Measurements from ENCODE around the gene NHSL1.

NHSL1 gene

DNA sequence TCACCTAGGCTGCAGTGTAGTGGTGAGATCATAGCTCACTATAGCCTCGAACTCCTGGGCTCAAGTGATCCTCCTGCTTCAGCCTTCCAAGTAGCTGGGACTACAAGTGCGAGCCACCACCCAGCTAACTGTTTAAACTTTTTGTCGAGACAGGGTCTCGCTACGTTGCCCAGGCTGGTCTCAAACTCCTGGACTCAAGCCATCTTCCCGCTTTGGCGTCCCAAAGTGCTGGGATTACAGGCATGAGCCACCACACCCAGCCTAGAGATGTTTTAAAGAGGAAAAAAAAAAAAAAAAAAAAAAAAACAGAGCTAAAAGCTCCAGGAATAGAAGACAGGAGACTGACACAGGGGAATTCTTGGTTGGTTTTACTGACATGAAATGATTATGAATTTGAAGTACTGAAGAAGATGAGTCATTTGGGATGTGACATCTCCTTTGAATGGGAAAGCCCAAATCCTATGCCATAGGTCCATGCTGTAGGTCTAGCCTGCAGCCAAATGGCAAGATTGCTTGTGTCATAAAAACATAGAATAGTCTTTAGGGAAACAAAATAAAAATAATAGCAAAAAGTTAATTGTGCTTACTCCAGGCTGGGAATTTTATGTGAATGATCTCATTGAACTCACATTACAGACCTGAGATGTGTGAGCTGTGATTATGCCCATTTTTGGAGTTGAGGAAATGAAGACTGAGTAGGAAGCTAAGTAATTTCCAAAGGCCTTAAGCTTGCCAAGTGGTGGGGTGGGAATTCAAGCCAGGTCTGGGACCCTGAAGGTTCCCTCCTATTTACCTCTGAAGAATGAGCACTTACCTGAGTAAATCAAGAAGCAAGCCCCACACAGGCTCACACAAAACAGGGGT lies 24.3 kb upstream of the NHSL1 start:
- Histone ChIP-seq H3K4me1 (ENCODE audit: control insufficient read depth in 2 of 2, insufficient read depth in 2 of 2, low read length in 2 of 2) (peaks cover 0 to 6% of the 10 kb centered on the region in 2 donors), H3K27ac (ENCODE audit: low read depth in 2 of 2, low read length in 2 of 2) (no peak overlapping the region), H3K9me3 (ENCODE audit: control insufficient read depth in 2 of 2, low read length in 2 of 2) (no peaks in the 10 kb centered on the region), H3K36me3 (ENCODE audit: control insufficient read depth in 2 of 2, insufficient read depth in 2 of 2, low read length in 2 of 2) (no peaks in the 10 kb centered on the region), H3K9ac (ENCODE audit: low read depth in 1 of 2, low read length in 2 of 2) (no peak overlapping the region), H3K4me3 (ENCODE audit: low read length in 2 of 2) (no peak overlapping the region), H3K27me3 (ENCODE audit: control insufficient read depth in 2 of 2, insufficient read depth in 2 of 2, low read length in 2 of 2) (no peaks in the 10 kb centered on the region)

DNA sequence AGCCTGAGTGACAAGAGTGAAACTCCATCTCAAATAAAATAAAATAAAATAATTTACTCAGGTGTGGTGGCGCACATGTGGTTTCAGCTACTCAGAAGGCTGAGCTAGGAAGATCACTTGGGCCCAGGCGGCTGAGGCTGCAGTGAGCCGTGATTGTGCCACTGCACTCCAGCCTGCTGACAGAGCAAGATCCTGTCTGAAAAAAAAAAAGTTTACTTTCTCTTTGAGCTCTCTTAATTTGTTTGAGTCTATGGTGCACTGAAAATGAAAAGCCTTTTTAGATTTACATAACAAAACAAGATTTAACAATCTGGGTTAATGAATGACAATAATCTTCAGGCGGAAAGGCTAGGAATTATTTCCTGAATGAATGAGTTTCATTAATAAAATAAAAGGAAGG lies 23.3 kb upstream of the NHSL1 start:
- Histone ChIP-seq H3K9me3 (ENCODE audit: control insufficient read depth in 2 of 2, low read length in 2 of 2) (peaks cover 0 to 2% of the 10 kb centered on the region in 2 donors), H3K9ac (ENCODE audit: low read depth in 1 of 2, low read length in 2 of 2) (peak overlapping the region in 1 of 2 donors; percentile 38), H3K27me3 (ENCODE audit: control insufficient read depth in 2 of 2, insufficient read depth in 2 of 2, low read length in 2 of 2) (no peaks in the 10 kb centered on the region), H3K36me3 (ENCODE audit: control insufficient read depth in 2 of 2, insufficient read depth in 2 of 2, low read length in 2 of 2) (no peaks in the 10 kb centered on the region), H3K4me3 (ENCODE audit: low read length in 2 of 2) (no peak overlapping the region), H3K27ac (ENCODE audit: low read depth in 2 of 2, low read length in 2 of 2) (no peak overlapping the region), H3K4me1 (ENCODE audit: control insufficient read depth in 2 of 2, insufficient read depth in 2 of 2, low read length in 2 of 2) (peaks cover 0 to 6% of the 10 kb centered on the region in 2 donors)

DNA sequence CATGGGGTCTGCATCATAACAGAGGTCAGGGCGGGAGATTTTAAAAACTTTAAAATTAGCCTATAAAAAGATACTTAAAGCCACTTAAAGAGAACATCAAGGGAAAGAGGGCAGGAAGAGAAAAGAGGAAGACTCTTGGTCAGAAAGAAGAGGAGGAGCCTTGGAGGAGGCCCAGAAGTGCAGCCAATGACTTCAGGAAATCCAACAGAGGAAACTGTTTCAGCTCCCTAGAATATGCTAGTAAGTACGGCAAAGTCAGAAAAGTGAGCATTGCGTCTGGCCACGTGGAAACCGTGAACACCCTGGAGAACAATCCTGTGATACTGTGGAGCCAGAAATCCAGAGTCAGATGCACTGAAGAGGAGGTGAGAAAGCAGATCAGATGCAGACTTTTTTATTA lies 22.5 kb upstream of the NHSL1 start:
- peaks cover 0 to 6% of the 10 kb centered on the region in 2 donors for H3K4me1 ChIP-seq (ENCODE audit: control insufficient read depth in 2 of 2, insufficient read depth in 2 of 2, low read length in 2 of 2)
- H3K27me3 ChIP-seq (ENCODE audit: control insufficient read depth in 2 of 2, insufficient read depth in 2 of 2, low read length in 2 of 2) = no peaks in the 10 kb centered on the region
- no peaks in the 10 kb centered on the region for H3K36me3 ChIP-seq (ENCODE audit: control insufficient read depth in 2 of 2, insufficient read depth in 2 of 2, low read length in 2 of 2)
- no peak overlapping the region for H3K9ac ChIP-seq (ENCODE audit: low read depth in 1 of 2, low read length in 2 of 2)
- H3K4me3 ChIP-seq (ENCODE audit: low read length in 2 of 2) = no peak overlapping the region
- peaks cover 0 to 3% of the 10 kb centered on the region in 2 donors for H3K9me3 ChIP-seq (ENCODE audit: control insufficient read depth in 2 of 2, low read length in 2 of 2)
- no peak overlapping the region for H3K27ac ChIP-seq (ENCODE audit: low read depth in 2 of 2, low read length in 2 of 2)

DNA sequence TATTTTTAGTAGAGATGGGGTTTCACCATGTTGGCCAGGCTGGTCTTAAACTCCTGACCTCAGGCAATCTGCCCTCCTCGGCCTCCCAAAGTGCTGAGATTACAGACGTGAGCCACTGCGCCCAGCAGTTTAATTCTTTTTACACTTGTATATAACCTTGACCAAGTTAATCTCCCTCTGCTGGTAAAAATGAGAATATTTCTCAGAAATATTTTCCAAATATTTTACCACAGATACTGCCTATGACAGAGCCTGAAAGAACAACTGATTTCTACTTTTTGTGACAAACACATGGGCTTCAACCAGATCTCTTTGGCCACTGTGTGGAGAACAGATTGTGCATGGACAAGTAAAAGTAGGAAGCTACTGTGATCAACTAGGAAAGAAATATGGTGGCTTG lies 21.2 kb upstream of the NHSL1 start:
- no peaks in the 10 kb centered on the region for H3K27me3 ChIP-seq (ENCODE audit: control insufficient read depth in 2 of 2, insufficient read depth in 2 of 2, low read length in 2 of 2)
- H3K9ac ChIP-seq (ENCODE audit: low read depth in 1 of 2, low read length in 2 of 2) = no peak overlapping the region
- no peak overlapping the region for H3K4me3 ChIP-seq (ENCODE audit: low read length in 2 of 2)
- no peaks in the 10 kb centered on the region for H3K36me3 ChIP-seq (ENCODE audit: control insufficient read depth in 2 of 2, insufficient read depth in 2 of 2, low read length in 2 of 2)
- H3K4me1 ChIP-seq (ENCODE audit: control insufficient read depth in 2 of 2, insufficient read depth in 2 of 2, low read length in 2 of 2) = peaks cover 0 to 6% of the 10 kb centered on the region in 2 donors
- H3K27ac ChIP-seq (ENCODE audit: low read depth in 2 of 2, low read length in 2 of 2) = no peak overlapping the region
- peaks cover 0 to 3% of the 10 kb centered on the region in 2 donors for H3K9me3 ChIP-seq (ENCODE audit: control insufficient read depth in 2 of 2, low read length in 2 of 2)

DNA sequence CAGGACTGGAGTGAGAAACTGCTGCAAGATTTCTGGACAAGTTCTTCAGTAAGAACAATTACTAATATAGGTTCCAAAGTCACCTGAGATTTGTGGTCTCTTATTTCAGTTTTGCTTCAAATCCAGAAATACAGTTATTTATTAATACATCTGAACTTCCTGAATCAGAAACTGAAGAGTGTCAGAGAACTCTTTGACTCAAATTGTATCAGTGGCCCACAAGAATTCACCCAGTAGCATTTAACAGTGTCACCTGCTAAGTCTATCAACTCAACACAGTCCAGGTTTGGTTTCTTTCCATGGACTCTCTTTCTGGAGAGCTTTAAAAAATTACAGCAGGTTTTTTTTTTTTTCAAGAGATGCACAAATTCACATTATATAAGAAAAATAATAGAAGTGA lies 18.8 kb upstream of the NHSL1 start:
- Histone ChIP-seq H3K4me3 (ENCODE audit: low read length in 2 of 2) (no peak overlapping the region), H3K36me3 (ENCODE audit: control insufficient read depth in 2 of 2, insufficient read depth in 2 of 2, low read length in 2 of 2) (no peaks in the 10 kb centered on the region), H3K27ac (ENCODE audit: low read depth in 2 of 2, low read length in 2 of 2) (no peak overlapping the region), H3K9me3 (ENCODE audit: control insufficient read depth in 2 of 2, low read length in 2 of 2) (peaks cover 0 to 3% of the 10 kb centered on the region in 2 donors), H3K9ac (ENCODE audit: low read depth in 1 of 2, low read length in 2 of 2) (no peak overlapping the region), H3K27me3 (ENCODE audit: control insufficient read depth in 2 of 2, insufficient read depth in 2 of 2, low read length in 2 of 2) (no peaks in the 10 kb centered on the region), H3K4me1 (ENCODE audit: control insufficient read depth in 2 of 2, insufficient read depth in 2 of 2, low read length in 2 of 2) (peaks cover 0 to 6% of the 10 kb centered on the region in 2 donors)

DNA sequence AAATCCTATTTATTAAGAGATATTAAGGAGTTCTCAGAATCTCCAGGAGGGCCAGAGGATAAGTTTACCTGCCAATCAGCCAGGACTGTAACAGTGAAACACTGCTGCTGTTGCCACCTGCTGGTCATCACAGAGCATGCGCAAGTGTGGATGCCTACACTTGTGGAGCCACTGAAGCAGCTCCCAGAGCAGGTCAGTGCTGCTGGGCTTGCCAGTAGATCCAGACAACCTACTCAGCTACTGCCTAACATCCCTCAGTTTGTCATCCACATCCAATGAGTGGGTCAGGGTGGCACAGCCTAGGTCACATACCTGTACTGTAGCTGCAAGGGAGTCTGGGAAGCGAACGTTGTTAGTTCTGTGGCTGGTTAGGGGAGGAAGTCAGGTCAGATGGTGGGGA lies 18.3 kb upstream of the NHSL1 start:
- H3K4me1 ChIP-seq (ENCODE audit: control insufficient read depth in 2 of 2, insufficient read depth in 2 of 2, low read length in 2 of 2) = peaks cover 0 to 3% of the 10 kb centered on the region in 2 donors
- H3K4me3 ChIP-seq (ENCODE audit: low read length in 2 of 2) = no peak overlapping the region

DNA sequence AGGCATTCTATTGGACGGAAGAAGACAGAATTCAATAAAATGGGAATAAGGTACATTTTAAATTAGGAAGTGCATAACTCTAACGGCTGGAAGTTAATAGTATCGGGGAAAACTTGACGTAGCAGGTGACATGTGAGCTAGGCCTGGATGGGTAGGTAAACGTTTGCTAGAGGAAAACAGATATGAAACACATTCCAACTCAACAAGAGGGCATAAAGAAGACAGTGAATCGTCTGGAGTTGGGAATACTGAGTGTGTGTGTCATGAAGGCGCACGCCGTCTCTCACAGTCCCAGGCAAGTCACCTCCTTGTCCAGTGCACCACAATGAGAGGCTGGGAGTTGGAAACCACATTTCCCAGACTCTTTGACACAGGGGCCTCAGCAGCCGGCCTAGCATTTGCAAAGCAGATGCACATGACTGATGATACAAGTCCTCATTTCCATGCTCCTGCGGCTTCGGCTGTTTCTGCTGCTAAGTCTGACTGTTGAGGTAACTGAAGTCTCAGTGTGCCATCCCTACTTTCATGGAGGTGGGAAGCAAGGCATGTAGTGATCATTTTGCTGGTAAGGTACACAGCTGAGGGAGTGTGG lies 16.5 kb upstream of the NHSL1 start:
- Histone ChIP-seq H3K4me1 (ENCODE audit: control insufficient read depth in 2 of 2, insufficient read depth in 2 of 2, low read length in 2 of 2) (no peaks in the 10 kb centered on the region), H3K36me3 (ENCODE audit: control insufficient read depth in 2 of 2, insufficient read depth in 2 of 2, low read length in 2 of 2) (no peaks in the 10 kb centered on the region), H3K27me3 (ENCODE audit: control insufficient read depth in 2 of 2, insufficient read depth in 2 of 2, low read length in 2 of 2) (no peaks in the 10 kb centered on the region), H3K9me3 (ENCODE audit: control insufficient read depth in 2 of 2, low read length in 2 of 2) (peaks cover 0 to 3% of the 10 kb centered on the region in 2 donors), H3K9ac (ENCODE audit: low read depth in 1 of 2, low read length in 2 of 2) (no peak overlapping the region), H3K27ac (ENCODE audit: low read depth in 2 of 2, low read length in 2 of 2) (no peak overlapping the region), H3K4me3 (ENCODE audit: low read length in 2 of 2) (no peak overlapping the region)

More for the DNA sequence above, 18.3 kb upstream of the NHSL1 start:
- no peaks in the 10 kb centered on the region for H3K27me3 ChIP-seq (ENCODE audit: control insufficient read depth in 2 of 2, insufficient read depth in 2 of 2, low read length in 2 of 2)
- H3K27ac ChIP-seq (ENCODE audit: low read depth in 2 of 2, low read length in 2 of 2) = no peak overlapping the region
- H3K9ac ChIP-seq (ENCODE audit: low read depth in 1 of 2, low read length in 2 of 2) = no peak overlapping the region
- peaks cover 0 to 3% of the 10 kb centered on the region in 2 donors for H3K9me3 ChIP-seq (ENCODE audit: control insufficient read depth in 2 of 2, low read length in 2 of 2)
- H3K36me3 ChIP-seq (ENCODE audit: control insufficient read depth in 2 of 2, insufficient read depth in 2 of 2, low read length in 2 of 2) = no peaks in the 10 kb centered on the region

DNA sequence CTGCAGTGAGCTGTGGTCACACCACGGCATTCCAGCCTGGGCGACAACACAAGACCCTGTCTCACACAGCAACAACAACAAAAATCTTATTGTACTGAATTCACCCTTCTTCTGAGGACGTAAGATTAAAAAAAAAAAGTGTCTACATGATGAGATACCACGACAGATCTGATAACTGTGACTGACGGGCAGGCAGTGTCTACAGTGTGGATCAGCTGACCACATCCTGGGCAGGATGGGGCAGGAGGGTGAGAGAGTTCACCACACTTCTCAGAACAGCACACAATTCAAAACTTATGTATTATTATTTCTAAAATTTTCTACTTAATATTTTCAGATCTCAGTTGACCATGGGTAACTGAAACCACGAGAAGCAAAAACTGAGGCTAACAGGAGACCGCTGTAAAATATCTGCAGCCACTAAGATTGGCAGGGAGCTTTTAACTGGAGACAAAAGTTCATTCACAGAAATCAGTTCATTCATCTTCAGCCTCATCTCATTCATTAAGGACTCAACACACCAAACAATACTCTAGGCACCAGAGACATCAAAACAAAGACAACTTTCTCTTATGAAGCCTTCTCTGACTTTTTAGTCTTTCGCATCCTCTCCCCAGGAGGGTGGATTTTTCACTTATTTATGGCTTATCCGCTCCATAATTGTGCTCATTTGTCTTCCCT lies 15.7 kb upstream of the NHSL1 start:
- H3K4me1 ChIP-seq (ENCODE audit: control insufficient read depth in 2 of 2, insufficient read depth in 2 of 2, low read length in 2 of 2) = no peaks in the 10 kb centered on the region
- no peak overlapping the region for H3K27ac ChIP-seq (ENCODE audit: low read depth in 2 of 2, low read length in 2 of 2)
- H3K9me3 ChIP-seq (ENCODE audit: control insufficient read depth in 2 of 2, low read length in 2 of 2) = peaks cover 0 to 3% of the 10 kb centered on the region in 2 donors
- H3K4me3 ChIP-seq (ENCODE audit: low read length in 2 of 2) = no peak overlapping the region
- H3K9ac ChIP-seq (ENCODE audit: low read depth in 1 of 2, low read length in 2 of 2) = no peak overlapping the region
- H3K36me3 ChIP-seq (ENCODE audit: control insufficient read depth in 2 of 2, insufficient read depth in 2 of 2, low read length in 2 of 2) = no peaks in the 10 kb centered on the region
- H3K27me3 ChIP-seq (ENCODE audit: control insufficient read depth in 2 of 2, insufficient read depth in 2 of 2, low read length in 2 of 2) = no peaks in the 10 kb centered on the region

DNA sequence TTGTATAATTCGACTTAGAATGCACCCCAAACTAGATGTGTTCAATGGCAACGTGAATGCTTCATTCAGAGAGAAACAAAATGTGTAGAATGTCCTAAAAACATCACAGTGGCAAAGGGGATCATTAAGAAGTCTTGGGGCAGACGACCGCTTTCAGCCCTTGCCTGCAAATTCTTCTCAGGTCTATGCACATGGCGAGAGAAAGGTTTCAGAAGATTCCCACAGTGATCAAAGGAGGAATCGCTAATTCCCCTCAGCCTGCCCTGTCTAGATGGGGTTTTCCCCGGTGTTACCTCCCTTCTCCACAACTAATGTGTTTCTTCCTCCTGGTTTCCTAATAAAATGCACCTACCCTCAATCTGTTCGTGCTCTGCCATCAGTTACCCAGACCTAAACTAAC lies 13.3 kb upstream of the NHSL1 start:
- Histone ChIP-seq H3K4me3 (ENCODE audit: low read length in 2 of 2) (no peak overlapping the region), H3K9ac (ENCODE audit: low read depth in 1 of 2, low read length in 2 of 2) (no peak overlapping the region), H3K9me3 (ENCODE audit: control insufficient read depth in 2 of 2, low read length in 2 of 2) (peaks cover 0 to under 1% of the 10 kb centered on the region in 2 donors), H3K27me3 (ENCODE audit: control insufficient read depth in 2 of 2, insufficient read depth in 2 of 2, low read length in 2 of 2) (no peaks in the 10 kb centered on the region), H3K4me1 (ENCODE audit: control insufficient read depth in 2 of 2, insufficient read depth in 2 of 2, low read length in 2 of 2) (peaks cover under 1 to 12% of the 10 kb centered on the region in 2 donors), H3K36me3 (ENCODE audit: control insufficient read depth in 2 of 2, insufficient read depth in 2 of 2, low read length in 2 of 2) (no peaks in the 10 kb centered on the region), H3K27ac (ENCODE audit: low read depth in 2 of 2, low read length in 2 of 2) (no peak overlapping the region)

DNA sequence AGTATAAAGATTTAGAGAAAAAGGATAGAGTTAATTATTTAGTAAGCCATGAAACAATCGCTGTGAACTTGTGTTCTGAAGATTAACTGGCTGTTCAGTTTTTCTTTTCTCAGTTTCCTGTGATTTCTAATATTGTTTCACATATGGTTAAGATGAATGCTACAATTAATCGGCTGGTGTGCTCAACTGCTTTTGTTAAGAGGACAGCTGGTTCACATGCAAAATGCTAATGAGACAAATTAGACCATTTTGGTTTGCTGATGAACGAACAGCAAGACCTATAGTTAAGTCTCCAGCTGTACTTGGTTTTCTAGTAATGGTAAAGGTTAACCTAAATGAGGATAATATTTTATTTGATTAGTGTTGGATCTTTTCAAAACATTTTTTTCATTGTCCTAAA lies 10.8 kb upstream of the NHSL1 start:
- peaks cover 11 to 19% of the 10 kb centered on the region in 2 donors for H3K4me1 ChIP-seq (ENCODE audit: control insufficient read depth in 2 of 2, insufficient read depth in 2 of 2, low read length in 2 of 2)
- H3K4me3 ChIP-seq (ENCODE audit: low read length in 2 of 2) = no peak overlapping the region
- no peak overlapping the region for H3K27ac ChIP-seq (ENCODE audit: low read depth in 2 of 2, low read length in 2 of 2)

More for the DNA sequence above, 10.8 kb upstream of the NHSL1 start:
- no peaks in the 10 kb centered on the region for H3K36me3 ChIP-seq (ENCODE audit: control insufficient read depth in 2 of 2, insufficient read depth in 2 of 2, low read length in 2 of 2)
- no peaks in the 10 kb centered on the region for H3K27me3 ChIP-seq (ENCODE audit: control insufficient read depth in 2 of 2, insufficient read depth in 2 of 2, low read length in 2 of 2)
- no peaks in the 10 kb centered on the region for H3K9me3 ChIP-seq (ENCODE audit: control insufficient read depth in 2 of 2, low read length in 2 of 2)
- H3K9ac ChIP-seq (ENCODE audit: low read depth in 1 of 2, low read length in 2 of 2) = no peak overlapping the region
